Mammary epithelial cell (primary cell): ENCODE data around the gene EGFL8.

Experiments
- EZH2 ChIP-seq: IDR thresholded peaks from 2 replicates; pipeline ENCODE4 v1.6.1; 2012; ENCODE audit warnings: low read length, inconsistent platforms, borderline replicate concordance
- TF ChIP-seq, protein P1 (sequence below), 2 donors: IDR thresholded peaks in 1 of 2; conservative IDR thresholded peaks in 1 of 2; 2 replicates each; pipeline ENCODE4 v1.5.1; 2011 to 2012; ENCODE audit warnings: inconsistent platforms in 2 of 2, low read length in 2 of 2, mild to moderate bottlenecking in 2 of 2, control low read depth in 1 of 2, low read depth in 1 of 2; ENCODE audit not compliant: insufficient read depth in 1 of 2; ENCODE audit errors: extremely low read depth in 1 of 2

- TF ChIP-seq, protein P1, sequence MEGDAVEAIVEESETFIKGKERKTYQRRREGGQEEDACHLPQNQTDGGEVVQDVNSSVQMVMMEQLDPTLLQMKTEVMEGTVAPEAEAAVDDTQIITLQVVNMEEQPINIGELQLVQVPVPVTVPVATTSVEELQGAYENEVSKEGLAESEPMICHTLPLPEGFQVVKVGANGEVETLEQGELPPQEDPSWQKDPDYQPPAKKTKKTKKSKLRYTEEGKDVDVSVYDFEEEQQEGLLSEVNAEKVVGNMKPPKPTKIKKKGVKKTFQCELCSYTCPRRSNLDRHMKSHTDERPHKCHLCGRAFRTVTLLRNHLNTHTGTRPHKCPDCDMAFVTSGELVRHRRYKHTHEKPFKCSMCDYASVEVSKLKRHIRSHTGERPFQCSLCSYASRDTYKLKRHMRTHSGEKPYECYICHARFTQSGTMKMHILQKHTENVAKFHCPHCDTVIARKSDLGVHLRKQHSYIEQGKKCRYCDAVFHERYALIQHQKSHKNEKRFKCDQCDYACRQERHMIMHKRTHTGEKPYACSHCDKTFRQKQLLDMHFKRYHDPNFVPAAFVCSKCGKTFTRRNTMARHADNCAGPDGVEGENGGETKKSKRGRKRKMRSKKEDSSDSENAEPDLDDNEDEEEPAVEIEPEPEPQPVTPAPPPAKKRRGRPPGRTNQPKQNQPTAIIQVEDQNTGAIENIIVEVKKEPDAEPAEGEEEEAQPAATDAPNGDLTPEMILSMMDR (conservative IDR thresholded peaks at IDR 0.05 in 1 of 2, IDR thresholded peaks at IDR 0.05 in 1 of 2; ENCODE audit: extremely low read depth in 1 of 2, insufficient read depth in 1 of 2, low read depth in 1 of 2, low read length in 2 of 2) = no peak
- TF ChIP-seq EZH2 = no peak
Measured at GRCh38 chr6:32187009-32187709, 22.8 kb downstream of the EGFL8 start.
